H1 (cell line): ENCODE results near the gene CACUL1. TPM values are rescaled to one million over a fixed set of nuclear protein-coding genes. Genes with fewer than 3 reads are reported as not detected.
"Not testable (repeated sequence)": the region's sequence is repeated elsewhere in the genome, so short reads cannot be mapped to it uniquely, and the experiment has no call there.

Source experiments
- CTCF ChIA-PET: fragments of 300-600 bp; sonication (Branson Sonifier 250); formaldehyde crosslinking; loops from one replicate; lab custom pipeline; 2021; ENCODE audit not compliant: partially characterized antibody; lab: Charles Lee
- POLR2A ChIA-PET: fragments of 300-600 bp; sonication (Branson Sonifier 250); formaldehyde crosslinking; loops from one replicate; lab custom pipeline; 2021; ENCODE audit warnings: inconsistent platforms; ENCODE audit not compliant: partially characterized antibody; lab: Charles Lee
- DNase-seq, 2 experiments: peaks; one replicate each; pipeline versions ENCODE4 v3.0.0 to v3.0.0-alpha.2; 2010 to 2022; ENCODE audit warnings: low spot score in 2 of 2, low read depth in 1 of 2, mixed read lengths in 1 of 2
- FAIRE-seq: peaks from 2 replicates; lab custom pipeline; 2011; peaks lifted over from hg19 to GRCh38; lab: Jason Lieb, UNC
- H2AFZ ChIP-seq: 2 replicates; pipeline ENCODE4 v1.8.1; 2012; ENCODE audit warnings: low read length, inconsistent platforms
- H2AK5ac ChIP-seq: 2 replicates; pipeline ENCODE4 v1.6.1; 2013; ENCODE audit warnings: low read depth, low read length
- H2BK120ac ChIP-seq: replicated peaks from 2 replicates; pipeline ENCODE3; 2013; ENCODE audit warnings: low read depth, low read length, inconsistent platforms
- H2BK12ac ChIP-seq: 2 replicates; pipeline ENCODE4 v1.6.1; 2013; ENCODE audit warnings: low read depth, low read length
- H2BK15ac ChIP-seq: 2 replicates; pipeline ENCODE4 v1.6.1; 2013; ENCODE audit warnings: low read length
- H2BK20ac ChIP-seq: 2 replicates; pipeline ENCODE4 v1.6.1; 2013; ENCODE audit warnings: low read length
- H2BK5ac ChIP-seq: 2 replicates; pipeline ENCODE4 v1.6.1; 2013; ENCODE audit warnings: low read depth, low read length
- H3K14ac ChIP-seq: 2 replicates; pipeline ENCODE4 v1.6.1; 2013; ENCODE audit warnings: inconsistent platforms; ENCODE audit not compliant: insufficient read length
- H3K18ac ChIP-seq: 2 replicates; pipeline ENCODE4 v1.6.1; 2013; ENCODE audit warnings: low read length; ENCODE audit errors: extremely low read depth
- H3K23ac ChIP-seq: 2 replicates; pipeline ENCODE4 v1.6.1; 2013; ENCODE audit warnings: inconsistent platforms; ENCODE audit not compliant: insufficient read length
- H3K23me2 ChIP-seq: 2 replicates; pipeline ENCODE4 v1.6.1; 2013; ENCODE audit warnings: low read depth, low read length
- H3K27ac ChIP-seq: 2 replicates; pipeline ENCODE4 v1.6.1; 2011; ENCODE audit warnings: low read depth, low read length, inconsistent platforms
- H3K27me3 ChIP-seq, 4 experiments: replicated peaks in 1 of 4; 1 replicate in 1 of 4; 2 replicates in 3 of 4; pipeline versions ENCODE4 v1.6.1 to v1.8.1; 2011 to 2013; ENCODE audit warnings: low read length in 3 of 4, mild to moderate bottlenecking in 3 of 4, inconsistent platforms in 2 of 4, mixed read lengths in 2 of 4, moderate library complexity in 1 of 4; ENCODE audit not compliant: control insufficient read depth in 3 of 4, insufficient read depth in 3 of 4; ENCODE audit errors: extremely low read depth in 1 of 4
- H3K36me3 ChIP-seq, 4 experiments: 2 replicates each; pipeline versions ENCODE4 v1.6.1 to v1.8.1; 2011 to 2013; ENCODE audit warnings: mild to moderate bottlenecking in 4 of 4, low read length in 3 of 4, moderate library complexity in 2 of 4, control low read depth in 1 of 4, inconsistent platforms in 1 of 4; ENCODE audit not compliant: insufficient read depth in 4 of 4, control insufficient read depth in 2 of 4
- H3K4ac ChIP-seq: replicated peaks from 2 replicates; pipeline ENCODE3; 2013; ENCODE audit warnings: low read length, low read depth, mixed read lengths, inconsistent platforms; ENCODE audit not compliant: insufficient read length
- H3K4me1 ChIP-seq, 4 experiments: replicated peaks in 1 of 4; 1 replicate in 1 of 4; 2 replicates in 3 of 4; pipeline versions ENCODE4 v1.6.1 to v1.8.1; 2011 to 2013; ENCODE audit warnings: low read length in 3 of 4, inconsistent platforms in 2 of 4, mixed read lengths in 1 of 4; ENCODE audit not compliant: insufficient read depth in 4 of 4, control insufficient read depth in 3 of 4
- H3K4me2 ChIP-seq, 2 experiments: 2 replicates each; pipeline versions ENCODE4 v1.6.1 to v1.8.1; 2011 to 2013; ENCODE audit warnings: low read depth in 2 of 2, low read length in 2 of 2, control low read depth in 1 of 2, inconsistent platforms in 1 of 2, mild to moderate bottlenecking in 1 of 2; ENCODE audit not compliant: insufficient read depth in 1 of 2
- H3K4me3 ChIP-seq, 4 experiments: fragments of 200-600, 300-600 bp in 1 of 4; sonication (generic), shearing (Covaris generic), sonication (Bioruptor Twin) in 1 of 4; 2 replicates each; pipeline versions ENCODE4 v1.5.1 to v1.8.1; 2011 to 2016; ENCODE audit warnings: low read length in 4 of 4, low read depth in 3 of 4, control low read depth in 2 of 4, inconsistent platforms in 2 of 4, mild to moderate bottlenecking in 2 of 4, mixed read lengths in 1 of 4, moderate library complexity in 1 of 4; ENCODE audit not compliant: insufficient read depth in 2 of 4; ENCODE audit errors: extremely low read depth in 1 of 4
- H3K56ac ChIP-seq: replicated peaks from 2 replicates; pipeline ENCODE3; 2013; ENCODE audit warnings: low read depth, mild to moderate bottlenecking, mixed read lengths, low read length, inconsistent platforms; ENCODE audit not compliant: insufficient read length
- H3K79me1 ChIP-seq: 2 replicates; pipeline ENCODE4 v1.6.1; 2013; ENCODE audit warnings: low read depth, low read length, control low read depth
- H3K79me2 ChIP-seq, 2 experiments: 2 replicates each; pipeline versions ENCODE4 v1.6.1 to v1.8.1; 2012 to 2013; ENCODE audit warnings: low read length in 2 of 2, mild to moderate bottlenecking in 2 of 2, inconsistent platforms in 1 of 2; ENCODE audit not compliant: insufficient read depth in 2 of 2, control insufficient read depth in 1 of 2
- H3K9ac ChIP-seq, 4 experiments: replicated peaks in 1 of 4; 1 replicate in 1 of 4; 2 replicates in 3 of 4; pipeline versions ENCODE4 v1.6.1 to v1.8.1; 2011 to 2013; ENCODE audit warnings: low read depth in 3 of 4, low read length in 3 of 4, control low read depth in 2 of 4, mild to moderate bottlenecking in 2 of 4, moderate library complexity in 2 of 4, inconsistent platforms in 1 of 4; ENCODE audit errors: extremely low read depth in 1 of 4
- H3K9me3 ChIP-seq, 2 experiments: 2 replicates each; pipeline versions ENCODE4 v1.6.1 to v1.8.1; 2012 to 2013; ENCODE audit warnings: mild to moderate bottlenecking in 2 of 2, moderate library complexity in 2 of 2, control low read depth in 1 of 2, inconsistent platforms in 1 of 2, low read depth in 1 of 2, low read length in 1 of 2, mixed read lengths in 1 of 2; ENCODE audit not compliant: insufficient read depth in 2 of 2
- H4K20me1 ChIP-seq, 2 experiments: replicated peaks in 1 of 2; 2 replicates each; pipeline versions ENCODE3 to v1.8.1; 2011 to 2013; ENCODE audit warnings: inconsistent platforms in 2 of 2, low read length in 2 of 2, mild to moderate bottlenecking in 1 of 2; ENCODE audit not compliant: insufficient read depth in 2 of 2, control insufficient read depth in 1 of 2
- H4K5ac ChIP-seq: 2 replicates; pipeline ENCODE4 v1.6.1; 2013; ENCODE audit warnings: low read length, low read depth, mixed read lengths, inconsistent platforms; ENCODE audit not compliant: insufficient read length
- H4K8ac ChIP-seq: 2 replicates; pipeline ENCODE4 v1.8.0; 2013; ENCODE audit warnings: mild to moderate bottlenecking, moderate library complexity, low read length, inconsistent platforms; ENCODE audit not compliant: insufficient read depth; ENCODE audit errors: extremely low read depth
- H4K91ac ChIP-seq: replicated peaks from 2 replicates; pipeline ENCODE3; 2013; ENCODE audit warnings: low read length, mixed read lengths, inconsistent platforms; ENCODE audit not compliant: insufficient read length
- WGBS, 2 experiments: shearing (Covaris generic) in 1 of 2; methylation state at CpG; one replicate each; pipeline versions ENCODE4 v1.1.6 to v1.1.7; 2013 to 2015; ENCODE audit warnings: low lambda C conversion rate in 2 of 2, mixed read lengths in 2 of 2, inconsistent platforms in 1 of 2, low coverage in 1 of 2, missing lambda C conversion rate in 1 of 2; ENCODE audit not compliant: insufficient replicate concordance in 2 of 2, insufficient coverage in 1 of 2, insufficient read length in 1 of 2; ENCODE audit errors: extremely low coverage in 1 of 2, missing lambda C conversion rate in 1 of 2; 5-methylcytosine and 5-hydroxymethylcytosine counted together
- polyA plus RNA-seq, 7 experiments: library from polyadenylated mRNA; depleted of rRNA in 3 of 7; stranded (reverse) in 5 of 7; unstranded in 2 of 7; fragments of >200 nt in 5 of 7; fragments of 200-250 nt in 2 of 7; gene quantifications; 1 replicate in 5 of 7; 2 replicates in 1 of 7; 4 replicates in 1 of 7; pipeline versions ENCODE4 v1.2.1 to v1.2.3, GENCODE V29; 2011 to 2013; ENCODE audit warnings: missing spikeins in 2 of 7, mixed read lengths in 2 of 7
- total RNA-seq: library from RNA; stranded (reverse); fragmentation: NEBNext Ultra II Directional; extraction: Animal tissue kit (Norgen Biotek cat#: 25700); gene quantifications from 2 replicates; pipeline ENCODE4 v1.2.1, GENCODE V29; 2021

CACUL1 gene
- total and polyA plus RNA-seq, 2 of the 8 experiments (the other 6 are each of a cell fraction or from before 2014, with no cell fraction given), result 6.5 to 34.2 TPM

DNA sequence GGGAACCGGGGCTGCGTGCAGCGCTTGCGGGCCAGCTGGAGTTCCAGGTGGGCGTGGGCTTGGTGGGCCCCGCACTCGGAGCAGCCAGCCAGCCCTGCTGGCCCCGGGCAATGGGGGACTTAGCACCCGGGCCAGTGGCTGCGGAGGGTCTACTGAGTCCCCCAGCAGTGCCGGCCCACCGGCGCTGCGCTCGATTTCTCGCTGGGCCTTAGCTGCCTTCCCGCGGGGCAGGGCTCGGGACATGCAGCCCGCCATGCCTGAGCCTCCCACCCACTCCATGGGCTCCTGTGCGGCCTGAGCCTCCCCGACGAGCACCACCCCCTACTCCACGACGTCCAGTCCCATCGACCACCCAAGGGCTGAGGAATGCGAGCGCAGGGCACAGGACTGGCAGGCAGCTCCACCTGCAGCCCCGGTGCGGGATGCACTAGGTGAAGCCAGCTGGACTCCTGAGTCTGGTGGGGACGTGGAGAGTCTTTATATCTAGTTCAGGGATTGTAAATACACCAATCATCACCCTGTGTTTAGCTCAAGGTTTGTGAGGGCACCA, 28.2 kb upstream of the CACUL1 start:
- WGBS, 2 experiments, result 89% methylated on average over 21 of the region's 31 CpGs; no CpG with 5 or more reads in 1 of the 2 experiments
- DNase-seq, H2BK20ac ChIP-seq, H3K18ac ChIP-seq, H2BK12ac ChIP-seq, H3K14ac ChIP-seq, H2BK120ac ChIP-seq, H4K20me1 ChIP-seq, H3K56ac ChIP-seq, H3K4ac ChIP-seq, H4K5ac ChIP-seq, H3K4me1 ChIP-seq, H3K79me1 ChIP-seq, H4K8ac ChIP-seq, H2BK5ac ChIP-seq, H3K9ac ChIP-seq, H2BK15ac ChIP-seq, H3K23me2 ChIP-seq, H4K91ac ChIP-seq, H3K36me3 ChIP-seq, H3K27me3 ChIP-seq, H3K23ac ChIP-seq, H3K79me2 ChIP-seq, H2AK5ac ChIP-seq, H2AFZ ChIP-seq, H3K4me2 ChIP-seq, H3K27ac ChIP-seq, H3K4me3 ChIP-seq, H3K9me3 ChIP-seq, FAIRE-seq: not testable (repeated sequence)
- CTCF ChIA-PET, result interaction anchor here (0.7 to 1.2 kb wide), 3 partner anchors 8 to 20 kb away, joined by 3 read pairs; no protein-coding TSS in a partner anchor
- POLR2A ChIA-PET, result interaction anchor here (1.2 kb wide), 1 partner anchor 155 kb away, joined by 3 read pairs; no protein-coding TSS in a partner anchor
